IPS-18a (cell line): Measurements from ENCODE around the gene MAPK4.
"Not testable (repeated sequence)": the region's sequence is repeated elsewhere in the genome, so short reads cannot be mapped to it uniquely, and the experiment has no call there.

Source experiments
- H3K27ac ChIP-seq: one replicate; pipeline ENCODE4 v1.5.1; 2013; ENCODE audit warnings: low read length
- H3K27me3 ChIP-seq: one replicate; pipeline ENCODE4 v1.6.1; 2013; ENCODE audit warnings: mild to moderate bottlenecking, low read length; ENCODE audit not compliant: control insufficient read depth, insufficient read depth
- H3K36me3 ChIP-seq: one replicate; pipeline ENCODE4 v1.6.1; 2013; ENCODE audit warnings: low read depth, low read length; ENCODE audit not compliant: control insufficient read depth
- H3K4me1 ChIP-seq: one replicate; pipeline ENCODE4 v1.6.1; 2013; ENCODE audit warnings: low read depth, low read length; ENCODE audit not compliant: control insufficient read depth
- H3K4me3 ChIP-seq: one replicate; pipeline ENCODE4 v1.5.1; 2013; ENCODE audit warnings: low read length
- H3K9ac ChIP-seq: one replicate; pipeline ENCODE4 v1.6.1; 2013; ENCODE audit warnings: mild to moderate bottlenecking, low read length, moderate library complexity
- H3K9me3 ChIP-seq: one replicate; pipeline ENCODE4 v1.6.1; 2013; ENCODE audit warnings: low read depth, low read length; ENCODE audit not compliant: control insufficient read depth

The MAPK4 gene

GRCh38 chr18:50578651-50579050 is 18.8 kb downstream of the MAPK4 start:
- no peaks in the 10 kb centered on the region for H3K9me3 ChIP-seq
- H3K27ac ChIP-seq, result no peak overlapping the region
- no peak overlapping the region for H3K4me3 ChIP-seq
- H3K4me1 ChIP-seq, result peaks cover 19% of the 10 kb centered on the region
- H3K36me3 ChIP-seq, result no peaks in the 10 kb centered on the region
- no peak overlapping the region for H3K9ac ChIP-seq
- peaks cover 4% of the 10 kb centered on the region for H3K27me3 ChIP-seq

- H3K36me3 ChIP-seq, result no peaks in the 10 kb centered on the region
- no peak overlapping the region for H3K4me3 ChIP-seq
- H3K9ac ChIP-seq, result no peak overlapping the region
- peaks cover 18% of the 10 kb centered on the region for H3K4me1 ChIP-seq
- H3K9me3 ChIP-seq, result no peaks in the 10 kb centered on the region
- H3K27ac ChIP-seq, result no peak overlapping the region
- H3K27me3 ChIP-seq, result peaks cover 4% of the 10 kb centered on the region
Observed at GRCh38 chr18:50579061-50579774, 19.3 kb downstream of the MAPK4 start.

GRCh38 chr18:50581517-50581916 is 21.6 kb downstream of the MAPK4 start:
- Histone ChIP-seq H3K36me3 (no peaks in the 10 kb centered on the region), H3K9me3 (no peaks in the 10 kb centered on the region), H3K4me1 (peaks cover 8% of the 10 kb centered on the region), H3K27me3 (peaks cover 4% of the 10 kb centered on the region), H3K27ac (no peak overlapping the region), H3K9ac (no peak overlapping the region), H3K4me3 (no peak overlapping the region)

GRCh38 chr18:50582500-50582899 is 22.6 kb downstream of the MAPK4 start:
- Histone ChIP-seq H3K9ac (no peak overlapping the region), H3K4me1 (peaks cover 8% of the 10 kb centered on the region), H3K9me3 (no peaks in the 10 kb centered on the region), H3K36me3 (no peaks in the 10 kb centered on the region), H3K27me3 (peaks cover 4% of the 10 kb centered on the region), H3K4me3 (no peak overlapping the region), H3K27ac (no peak overlapping the region)

GRCh38 chr18:50586710-50587109 is 26.8 kb downstream of the MAPK4 start:
- Histone ChIP-seq H3K4me1 (no peaks in the 10 kb centered on the region), H3K27me3 (no peaks in the 10 kb centered on the region), H3K36me3 (no peaks in the 10 kb centered on the region), H3K9me3 (no peaks in the 10 kb centered on the region), H3K4me3 (no peak overlapping the region), H3K27ac (no peak overlapping the region), H3K9ac (no peak overlapping the region)

GRCh38 chr18:50590593-50590992 is 30.7 kb downstream of the MAPK4 start:
- Histone ChIP-seq H3K4me1 (no peaks in the 10 kb centered on the region), H3K9me3 (no peaks in the 10 kb centered on the region), H3K27ac (no peak overlapping the region), H3K36me3 (no peaks in the 10 kb centered on the region), H3K9ac (no peak overlapping the region), H3K27me3 (no peaks in the 10 kb centered on the region), H3K4me3 (no peak overlapping the region)

GRCh38 chr18:50594012-50594411 is 34.1 kb downstream of the MAPK4 start:
- H3K27me3 ChIP-seq, result no peaks in the 10 kb centered on the region
- no peak overlapping the region for H3K9ac ChIP-seq
- H3K36me3 ChIP-seq, result no peaks in the 10 kb centered on the region
- no peak overlapping the region for H3K4me3 ChIP-seq
- no peak overlapping the region for H3K27ac ChIP-seq
- H3K9me3 ChIP-seq, result no peaks in the 10 kb centered on the region
- no peaks in the 10 kb centered on the region for H3K4me1 ChIP-seq

- Histone ChIP-seq H3K27me3 (no peaks in the 10 kb centered on the region), H3K36me3 (no peaks in the 10 kb centered on the region), H3K9me3 (no peaks in the 10 kb centered on the region), H3K4me3 (no peak overlapping the region), H3K27ac (no peak overlapping the region), H3K4me1 (no peaks in the 10 kb centered on the region), H3K9ac (no peak overlapping the region)
Observed at GRCh38 chr18:50594942-50595341, 35.1 kb downstream of the MAPK4 start.

GRCh38 chr18:50602466-50602865 is 42.6 kb downstream of the MAPK4 start:
- H3K9ac ChIP-seq, result no peak overlapping the region
- H3K9me3 ChIP-seq, result no peaks in the 10 kb centered on the region
- H3K27me3 ChIP-seq, result no peaks in the 10 kb centered on the region
- no peaks in the 10 kb centered on the region for H3K36me3 ChIP-seq
- no peak overlapping the region for H3K4me3 ChIP-seq
- no peak overlapping the region for H3K27ac ChIP-seq
- no peaks in the 10 kb centered on the region for H3K4me1 ChIP-seq

GRCh38 chr18:50606609-50607008 is 46.7 kb downstream of the MAPK4 start:
- Histone ChIP-seq H3K27me3 (no peaks in the 10 kb centered on the region), H3K27ac (no peak overlapping the region), H3K36me3 (no peaks in the 10 kb centered on the region), H3K4me1 (no peaks in the 10 kb centered on the region), H3K9me3 (no peaks in the 10 kb centered on the region), H3K9ac (no peak overlapping the region), H3K4me3 (no peak overlapping the region)

- no peaks in the 10 kb centered on the region for H3K36me3 ChIP-seq
Observed at GRCh38 chr18:50607378-50607926, 47.6 kb downstream of the MAPK4 start.

GRCh38 chr18:50609171-50609570 is 49.3 kb downstream of the MAPK4 start:
- H3K9ac ChIP-seq, H3K27me3 ChIP-seq, H3K9me3 ChIP-seq, H3K36me3 ChIP-seq, H3K27ac ChIP-seq, H3K4me1 ChIP-seq, H3K4me3 ChIP-seq: not testable (repeated sequence)

More at GRCh38 chr18:50607378-50607926, 47.6 kb downstream of the MAPK4 start:
- H3K27ac ChIP-seq, result no peak overlapping the region
- H3K9me3 ChIP-seq, result no peaks in the 10 kb centered on the region
- no peaks in the 10 kb centered on the region for H3K27me3 ChIP-seq
- H3K9ac ChIP-seq, result no peak overlapping the region
- no peaks in the 10 kb centered on the region for H3K4me1 ChIP-seq
- H3K4me3 ChIP-seq, result no peak overlapping the region
